Measurements from ENCODE around the gene NTN1.
A peak's percentile ranks its signal among the peaks of the same experiment; 100 is the strongest.
"Not testable (repeated sequence)": the region's sequence is repeated elsewhere in the genome, so short reads cannot be mapped to it uniquely, and the experiment has no call there.

The NTN1 gene

GRCh38 chr17:9151091-9151490 lies 129.8 kb downstream of the NTN1 start:
- H3K4me3 Mint-ChIP-seq, result no peak overlapping the region
- H3K4me1 Mint-ChIP-seq, result peaks cover 8% of the 10 kb centered on the region
- no peaks in the 10 kb centered on the region for H3K36me3 Mint-ChIP-seq (ENCODE audit: low read depth)
- no peak for TF ChIP-seq CTCF (IDR thresholded peaks at IDR 0.05; ENCODE audit: unreplicated experiment in 3 of 3)
- peaks cover 54% of the 10 kb centered on the region for H3K27me3 Mint-ChIP-seq (ENCODE audit: low read depth)
- no peak overlapping the region for H3K27ac Mint-ChIP-seq
- no peaks in the 10 kb centered on the region for H3K9me3 Mint-ChIP-seq

DNA sequence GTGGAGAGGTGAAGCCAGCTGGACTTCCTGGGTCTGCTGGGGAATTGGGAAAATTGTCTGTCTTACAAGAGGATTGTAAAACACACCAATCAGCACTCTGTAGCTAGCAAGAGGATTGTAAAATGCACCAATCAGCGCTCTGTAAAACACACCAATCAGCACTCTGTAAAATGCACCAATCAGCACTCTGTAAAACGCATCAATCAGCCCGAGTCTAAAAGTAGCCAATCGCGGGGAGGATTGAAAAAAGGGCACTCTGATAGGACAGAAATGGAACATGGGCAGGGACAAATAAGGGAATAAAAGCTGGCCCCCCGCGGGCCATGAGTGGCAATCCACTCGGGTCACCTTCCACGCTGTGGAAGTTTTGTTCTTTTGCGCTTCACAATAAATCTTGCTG lies 130.4 kb downstream of the NTN1 start:
- not testable (repeated sequence) for H3K36me3 Mint-ChIP-seq (ENCODE audit: low read depth); H3K27ac Mint-ChIP-seq; H3K9me3 Mint-ChIP-seq; H3K4me1 Mint-ChIP-seq; H3K4me3 Mint-ChIP-seq
- peaks cover 54% of the 10 kb centered on the region for H3K27me3 Mint-ChIP-seq (ENCODE audit: low read depth)

GRCh38 chr17:9158544-9159452 lies 137.5 kb downstream of the NTN1 start:
- peaks cover 11% of the 10 kb centered on the region for H3K4me1 Mint-ChIP-seq
- peaks cover 18% of the 10 kb centered on the region for H3K27me3 Mint-ChIP-seq (ENCODE audit: low read depth)
- no peaks in the 10 kb centered on the region for H3K36me3 Mint-ChIP-seq (ENCODE audit: low read depth)
- no peak for TF ChIP-seq CTCF (IDR thresholded peaks at IDR 0.05; ENCODE audit: unreplicated experiment in 3 of 3)
- H3K4me3 Mint-ChIP-seq, result no peak overlapping the region
- no peak overlapping the region for H3K27ac Mint-ChIP-seq
- H3K9me3 Mint-ChIP-seq, result peaks cover 10% of the 10 kb centered on the region

DNA sequence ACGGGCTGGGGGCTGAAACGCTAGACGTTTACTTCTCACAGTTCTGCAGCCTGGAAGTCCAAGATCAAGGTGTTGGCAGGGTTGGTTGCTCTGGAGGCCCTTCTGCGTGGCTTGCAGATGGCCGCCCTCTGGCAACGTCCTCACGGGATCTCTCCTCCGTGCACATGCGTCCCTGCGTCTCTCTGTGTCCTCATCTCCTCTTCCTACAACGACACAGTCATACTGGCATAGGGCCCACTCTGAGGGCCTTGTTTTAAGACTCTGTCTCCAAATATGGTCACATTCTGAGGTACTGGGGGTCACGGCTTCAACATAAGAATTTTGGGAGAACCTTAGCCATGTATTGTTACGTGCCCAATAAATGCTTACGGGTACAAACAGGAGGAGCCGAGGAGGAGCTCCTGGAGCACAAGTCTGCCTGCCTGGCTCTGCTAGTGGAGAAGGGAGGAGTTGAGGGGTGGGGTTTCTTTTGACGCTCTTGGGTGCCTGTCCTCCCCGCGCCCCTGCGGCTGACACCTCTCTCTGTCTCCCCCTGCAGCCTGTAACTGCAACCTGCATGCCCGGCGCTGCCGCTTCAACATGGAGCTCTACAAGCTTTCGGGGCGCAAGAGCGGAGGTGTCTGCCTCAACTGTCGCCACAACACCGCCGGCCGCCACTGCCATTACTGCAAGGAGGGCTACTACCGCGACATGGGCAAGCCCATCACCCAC lies 141.1 kb downstream of the NTN1 start:
- peaks cover 10% of the 10 kb centered on the region for H3K9me3 Mint-ChIP-seq
- no peaks in the 10 kb centered on the region for H3K36me3 Mint-ChIP-seq (ENCODE audit: low read depth)
- H3K27me3 Mint-ChIP-seq (ENCODE audit: low read depth), result peaks cover 16% of the 10 kb centered on the region
- peak overlapping the region in 1 of 3 experiments; percentile 41 for H3K4me3 Mint-ChIP-seq
- TF ChIP-seq CTCF (IDR thresholded peaks at IDR 0.05; ENCODE audit: unreplicated experiment in 3 of 3), result peak in 1 of 3 experiments; percentile 16
- H3K4me1 Mint-ChIP-seq, result peaks cover 11% of the 10 kb centered on the region
- no peak overlapping the region for H3K27ac Mint-ChIP-seq

GRCh38 chr17:9166788-9167187 lies 145.5 kb downstream of the NTN1 start:
- H3K4me1 Mint-ChIP-seq, result peaks cover 23% of the 10 kb centered on the region
- no peaks in the 10 kb centered on the region for H3K36me3 Mint-ChIP-seq (ENCODE audit: low read depth)
- H3K9me3 Mint-ChIP-seq, result peaks cover 3% of the 10 kb centered on the region
- H3K27ac Mint-ChIP-seq, result no peak overlapping the region
- no peak overlapping the region for H3K4me3 Mint-ChIP-seq
- no peak for TF ChIP-seq CTCF (IDR thresholded peaks at IDR 0.05; ENCODE audit: unreplicated experiment in 3 of 3)
- peaks cover 40% of the 10 kb centered on the region for H3K27me3 Mint-ChIP-seq (ENCODE audit: low read depth)

DNA sequence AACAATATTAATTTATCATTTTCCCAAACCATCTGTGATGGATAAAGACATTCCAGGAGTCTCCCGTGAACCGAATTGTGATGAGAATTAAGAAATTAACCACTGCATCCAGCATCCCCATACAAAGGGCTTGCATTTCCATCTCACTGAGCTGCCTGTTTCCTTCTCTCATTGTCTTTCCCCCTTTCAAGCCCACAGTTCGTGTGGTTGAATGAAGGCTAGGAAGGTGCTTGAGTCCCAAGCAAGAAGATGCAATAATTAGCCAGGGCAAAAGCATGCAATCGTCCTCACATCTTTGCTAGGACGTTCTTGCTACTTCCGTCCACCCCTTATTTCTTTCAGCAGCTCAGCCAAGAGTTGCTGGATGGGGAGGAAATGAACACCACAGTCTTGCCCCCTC lies 146.1 kb downstream of the NTN1 start:
- Mint-ChIP-seq H3K36me3 (ENCODE audit: low read depth) (no peaks in the 10 kb centered on the region), H3K4me1 (peaks cover 23% of the 10 kb centered on the region), H3K4me3 (no peak overlapping the region), H3K27me3 (ENCODE audit: low read depth) (peaks cover 40% of the 10 kb centered on the region), H3K27ac (no peak overlapping the region), H3K9me3 (peaks cover 3% of the 10 kb centered on the region)
- TF ChIP-seq CTCF (IDR thresholded peaks at IDR 0.05; ENCODE audit: unreplicated experiment in 3 of 3), result no peak

Data from nephron (organoid).